BLaER1 (cell line): ENCODE data around the gene PRXL2C.
"Not testable (repeated sequence)": the region's sequence is repeated elsewhere in the genome, so short reads cannot be mapped to it uniquely, and the experiment has no call there.

ENCODE experiments used
- H3K27ac ChIP-seq: shearing (Covaris generic); formaldehyde crosslinking; 2 replicates; pipeline ENCODE4 v1.8.1; 2022
- H3K27me3 ChIP-seq: shearing (Covaris generic); formaldehyde crosslinking; 2 replicates; pipeline ENCODE4 v1.8.1; 2022
- H3K36me3 ChIP-seq: shearing (Covaris generic); formaldehyde crosslinking; 2 replicates; pipeline ENCODE4 v1.8.1; 2022
- H3K4me1 ChIP-seq: shearing (Covaris generic); formaldehyde crosslinking; 2 replicates; pipeline ENCODE4 v1.8.1; 2022
- H3K4me2 ChIP-seq: shearing (Covaris generic); formaldehyde crosslinking; 2 replicates; pipeline ENCODE4 v1.8.1; 2022
- H3K4me3 ChIP-seq: shearing (Covaris generic); formaldehyde crosslinking; 2 replicates; pipeline ENCODE4 v1.8.1; 2022
- H3K9ac ChIP-seq: shearing (Covaris generic); formaldehyde crosslinking; 2 replicates; pipeline ENCODE4 v1.8.1; 2022
- H3K9me3 ChIP-seq: shearing (Covaris generic); formaldehyde crosslinking; 2 replicates; pipeline ENCODE4 v1.8.1; 2022
- H4K20me1 ChIP-seq: shearing (Covaris generic); formaldehyde crosslinking; 2 replicates; pipeline ENCODE4 v1.8.1; 2022
- Cebpa-rat ChIP-seq: shearing (Covaris generic); IDR thresholded peaks from 2 replicates; pipeline ENCODE4 v1.8.1; 2022

The PRXL2C gene

DNA sequence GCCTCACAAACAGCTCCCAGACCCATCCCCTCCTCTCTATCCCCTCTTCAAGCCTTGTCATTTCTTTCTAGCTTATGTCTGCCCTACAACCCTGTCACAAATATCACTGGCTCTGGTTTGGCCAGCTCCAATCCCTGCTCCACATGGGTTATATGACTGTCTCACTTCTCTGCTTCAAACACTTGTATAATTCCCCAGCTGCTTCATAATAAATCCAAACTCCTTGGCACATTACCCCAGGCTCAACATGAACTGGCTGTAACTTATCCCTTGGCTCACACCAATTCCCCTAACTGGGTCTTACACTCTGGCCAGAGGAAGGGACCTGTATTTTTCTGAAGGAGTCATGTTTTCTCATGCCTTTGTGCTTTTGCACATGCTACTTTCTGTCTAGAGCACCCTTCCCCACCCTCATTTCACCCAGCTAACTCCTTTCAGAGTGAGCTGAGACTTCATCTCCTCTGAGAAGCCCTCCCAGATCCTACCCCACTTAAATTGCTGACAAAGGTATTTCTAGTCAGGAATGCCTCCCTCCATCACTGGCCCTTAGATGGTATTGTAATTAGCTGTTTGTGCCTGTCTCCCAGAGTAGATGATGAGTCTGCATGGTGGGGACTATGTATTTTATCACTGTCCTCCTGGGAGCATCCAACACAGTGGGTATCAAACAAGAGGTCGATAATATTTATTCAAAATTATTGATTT lies 5.3 kb downstream of the PRXL2C start:
- H3K4me1 ChIP-seq: peaks cover 32% of the 10 kb centered on the region
- no peaks in the 10 kb centered on the region for H3K9me3 ChIP-seq
- no peak overlapping the region for H3K9ac ChIP-seq
- no peaks in the 10 kb centered on the region for H3K27me3 ChIP-seq
- H3K36me3 ChIP-seq: peaks cover 46% of the 10 kb centered on the region
- no peak overlapping the region for H3K4me3 ChIP-seq
- no peaks in the 10 kb centered on the region for H4K20me1 ChIP-seq
- no peak for TF ChIP-seq Cebpa-rat
- H3K27ac ChIP-seq: no peak overlapping the region
- no peak overlapping the region for H3K4me2 ChIP-seq

DNA sequence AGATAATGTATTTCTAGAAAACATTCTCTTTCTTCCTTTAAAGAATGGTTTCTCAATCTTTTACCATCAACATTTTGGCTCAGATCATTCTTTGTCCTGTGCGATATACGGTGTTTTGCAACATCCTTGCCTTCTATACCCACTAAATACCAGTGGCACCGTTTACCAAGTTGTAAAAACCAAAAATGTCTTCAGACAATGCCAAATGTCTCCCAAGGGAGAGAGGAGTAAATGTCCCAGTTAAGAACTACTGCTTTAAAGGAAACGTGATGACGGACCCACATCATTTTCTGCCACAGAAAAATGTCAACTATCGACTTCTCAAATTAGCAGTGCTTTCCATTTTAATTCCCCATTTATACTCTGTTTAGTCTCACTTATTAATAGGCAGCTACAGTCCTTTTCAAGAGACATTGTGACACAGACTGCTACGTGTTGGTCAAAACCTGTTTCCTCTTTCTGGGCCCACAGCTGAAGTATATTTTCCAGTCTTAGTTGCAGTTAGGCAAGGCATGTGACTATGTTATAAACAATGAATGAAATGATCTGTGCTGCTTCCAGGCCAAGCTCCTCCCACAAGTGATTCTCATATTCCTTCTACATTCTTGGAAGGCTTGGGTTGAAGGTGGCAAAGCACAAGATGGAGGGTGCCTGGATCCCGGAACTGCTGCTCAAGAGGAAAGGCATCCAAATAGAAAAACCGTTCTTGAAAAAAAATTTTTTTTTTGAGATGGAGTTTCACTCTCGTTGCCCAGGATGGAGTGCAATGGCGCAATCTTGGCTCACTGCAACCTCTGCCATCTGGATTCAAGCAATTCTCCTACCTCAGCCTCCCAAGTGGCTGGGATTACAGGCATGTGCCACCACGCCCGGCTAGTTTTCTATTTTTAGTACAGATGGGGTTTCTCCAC lies 8.8 kb downstream of the PRXL2C start:
- Histone ChIP-seq H3K4me2 (peak overlapping the region; percentile 56), H3K36me3 (peaks cover 70% of the 10 kb centered on the region), H3K4me3 (no peak overlapping the region)

DNA sequence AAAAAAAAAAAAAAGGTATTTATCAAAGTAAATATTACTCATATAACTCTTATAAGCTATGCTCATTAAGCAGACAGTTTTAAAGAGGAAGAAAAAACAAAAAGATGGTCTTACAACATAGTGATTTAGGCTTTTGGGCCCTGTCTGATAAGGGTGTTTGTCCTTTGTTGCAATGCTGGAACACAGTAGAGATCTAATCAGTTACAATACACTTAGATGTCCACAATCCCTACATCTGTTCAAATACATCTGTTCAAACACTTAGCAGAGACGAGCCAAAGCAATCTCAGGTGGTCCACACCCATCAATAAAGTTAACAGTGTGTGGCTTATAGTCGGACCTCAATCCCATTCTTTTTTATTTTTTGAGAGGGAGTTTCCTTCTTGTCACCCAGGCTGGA lies 11.0 kb downstream of the PRXL2C start:
- no peak overlapping the region for H3K4me2 ChIP-seq
- TF ChIP-seq Cebpa-rat: no peak
- H3K36me3 ChIP-seq: peaks cover 48% of the 10 kb centered on the region

More for the DNA sequence above, 8.8 kb downstream of the PRXL2C start:
- peaks cover 24% of the 10 kb centered on the region for H3K4me1 ChIP-seq
- no peaks in the 10 kb centered on the region for H3K27me3 ChIP-seq
- no peak for TF ChIP-seq Cebpa-rat
- H3K9me3 ChIP-seq: no peaks in the 10 kb centered on the region
- no peaks in the 10 kb centered on the region for H4K20me1 ChIP-seq
- H3K9ac ChIP-seq: no peak overlapping the region
- H3K27ac ChIP-seq: no peak overlapping the region

DNA sequence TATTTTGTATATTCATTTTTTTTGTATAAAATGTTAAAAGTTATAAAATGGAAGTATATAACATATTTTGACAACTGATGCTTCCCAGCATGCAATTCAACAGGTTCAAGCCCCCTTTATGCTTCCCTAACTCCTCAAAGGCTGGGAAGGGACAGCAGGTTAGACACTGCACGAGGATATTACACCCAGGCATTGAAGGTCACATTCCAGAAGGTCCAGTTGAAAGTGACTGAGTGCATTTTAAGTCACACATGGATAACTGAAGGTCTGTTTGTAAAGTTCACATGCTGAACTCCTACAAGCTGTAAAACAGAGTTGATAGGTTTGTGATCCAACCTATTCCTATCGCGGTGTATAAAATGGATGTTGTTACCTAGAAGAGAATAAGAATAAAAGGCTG lies 13.6 kb downstream of the PRXL2C start:
- TF ChIP-seq Cebpa-rat: no peak
- H3K4me2 ChIP-seq: no peak overlapping the region
- H3K27me3 ChIP-seq: no peaks in the 10 kb centered on the region
- H3K36me3 ChIP-seq: peaks cover 34% of the 10 kb centered on the region
- H3K4me3 ChIP-seq: no peak overlapping the region
- no peak overlapping the region for H3K9ac ChIP-seq
- no peaks in the 10 kb centered on the region for H3K9me3 ChIP-seq
- H3K27ac ChIP-seq: no peak overlapping the region
- H3K4me1 ChIP-seq: peaks cover 10% of the 10 kb centered on the region
- H4K20me1 ChIP-seq: no peaks in the 10 kb centered on the region

More for the DNA sequence above, 11.0 kb downstream of the PRXL2C start:
- Histone ChIP-seq H3K4me1 (peaks cover 24% of the 10 kb centered on the region), H3K4me3 (no peak overlapping the region), H3K9me3 (no peaks in the 10 kb centered on the region), H3K27me3 (no peaks in the 10 kb centered on the region), H4K20me1 (no peaks in the 10 kb centered on the region), H3K27ac (no peak overlapping the region), H3K9ac (no peak overlapping the region)

DNA sequence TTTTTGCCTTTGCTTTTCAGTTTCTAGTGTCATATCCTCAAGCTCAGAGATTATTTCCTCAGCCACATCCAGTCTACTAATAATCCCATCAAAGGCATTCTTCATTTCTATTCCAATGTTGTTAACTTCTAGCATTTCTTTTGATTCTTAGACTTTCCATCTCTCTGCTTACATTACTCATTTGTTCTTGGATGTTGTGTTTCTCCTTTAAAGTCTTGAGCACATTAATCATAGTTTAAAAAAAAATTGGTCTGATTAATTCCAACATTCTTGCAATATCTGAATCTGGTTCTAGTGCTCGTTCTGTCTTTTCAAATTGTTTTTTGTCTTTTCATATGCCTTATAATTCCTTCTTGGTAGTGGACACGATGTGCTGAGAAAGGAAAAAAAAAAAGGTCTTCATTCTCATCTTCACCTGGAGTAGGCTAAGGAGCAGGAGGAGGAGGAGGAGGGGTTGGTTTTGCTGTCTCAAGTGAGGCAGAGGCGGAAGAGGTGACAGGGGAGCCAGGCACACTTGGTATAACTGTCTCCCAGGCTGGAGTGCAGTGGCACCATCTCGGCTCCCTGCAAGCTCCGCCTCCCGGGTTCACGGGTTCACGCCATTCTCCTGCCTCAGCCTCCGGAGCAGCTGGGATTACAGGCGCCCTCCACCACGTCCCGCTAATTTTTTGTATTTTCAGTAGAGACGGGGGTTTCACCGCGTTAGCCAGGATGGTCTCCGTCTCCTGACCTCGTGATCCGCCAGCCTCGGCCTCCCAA lies 16.3 kb downstream of the PRXL2C start:
- no peaks in the 10 kb centered on the region for H3K9me3 ChIP-seq
- H3K27me3 ChIP-seq: no peaks in the 10 kb centered on the region
- H3K4me3 ChIP-seq: no peak overlapping the region
- H3K27ac ChIP-seq: no peak overlapping the region
- TF ChIP-seq Cebpa-rat: no peak
- H4K20me1 ChIP-seq: no peaks in the 10 kb centered on the region
- H3K4me2 ChIP-seq: no peak overlapping the region
- no peak overlapping the region for H3K9ac ChIP-seq
- peaks cover 14% of the 10 kb centered on the region for H3K36me3 ChIP-seq
- H3K4me1 ChIP-seq: no peaks in the 10 kb centered on the region

DNA sequence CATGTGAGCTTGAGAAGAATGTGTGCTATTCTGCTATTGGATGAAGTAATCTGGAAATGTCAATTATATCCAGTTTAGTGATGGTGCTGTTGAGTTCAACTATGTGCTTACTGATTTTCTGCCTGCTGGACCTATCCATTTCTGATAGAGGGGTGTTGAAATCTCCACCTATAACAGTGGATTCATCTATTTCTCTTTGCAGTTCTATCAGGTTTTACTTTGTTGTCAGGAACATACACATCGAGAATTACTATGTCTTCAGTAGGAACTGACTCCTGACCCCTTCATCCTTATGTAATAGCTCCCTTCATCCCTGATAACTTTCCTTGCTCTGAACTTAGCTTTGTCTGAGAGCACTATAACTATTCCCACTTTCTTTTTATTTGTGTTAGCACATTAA lies 18.7 kb downstream of the PRXL2C start:
- H3K4me2 ChIP-seq: no peak overlapping the region
- TF ChIP-seq Cebpa-rat: no peak
- no peak overlapping the region for H3K4me3 ChIP-seq

DNA sequence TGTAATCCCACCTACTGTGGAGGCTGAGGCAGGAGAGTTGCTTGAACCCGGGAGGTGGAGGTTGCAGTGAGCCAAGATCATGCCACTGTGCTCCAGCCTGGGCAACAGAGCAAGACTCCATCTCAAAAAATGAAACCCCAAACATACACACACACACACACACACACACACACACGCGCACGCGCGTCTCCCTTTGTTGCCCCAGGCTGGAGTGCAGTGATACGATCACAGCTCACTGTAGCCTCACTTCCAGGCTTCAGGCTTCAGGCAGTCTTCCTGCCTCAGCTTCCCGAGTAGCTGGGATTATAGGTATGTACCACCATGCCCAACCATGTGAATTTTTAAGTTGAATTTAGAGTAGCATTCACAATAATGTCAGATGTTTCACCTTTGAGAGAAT lies 21.5 kb downstream of the PRXL2C start:
- not testable (repeated sequence) for H3K4me2 ChIP-seq, H3K27ac ChIP-seq, H3K9ac ChIP-seq, H3K4me1 ChIP-seq, H3K9me3 ChIP-seq, H4K20me1 ChIP-seq, H3K27me3 ChIP-seq, H3K4me3 ChIP-seq, H3K36me3 ChIP-seq

More for the DNA sequence above, 18.7 kb downstream of the PRXL2C start:
- no peaks in the 10 kb centered on the region for H4K20me1 ChIP-seq
- no peaks in the 10 kb centered on the region for H3K9me3 ChIP-seq
- H3K27me3 ChIP-seq: no peaks in the 10 kb centered on the region
- no peak overlapping the region for H3K27ac ChIP-seq
- no peaks in the 10 kb centered on the region for H3K36me3 ChIP-seq
- H3K4me1 ChIP-seq: no peaks in the 10 kb centered on the region
- H3K9ac ChIP-seq: no peak overlapping the region

DNA sequence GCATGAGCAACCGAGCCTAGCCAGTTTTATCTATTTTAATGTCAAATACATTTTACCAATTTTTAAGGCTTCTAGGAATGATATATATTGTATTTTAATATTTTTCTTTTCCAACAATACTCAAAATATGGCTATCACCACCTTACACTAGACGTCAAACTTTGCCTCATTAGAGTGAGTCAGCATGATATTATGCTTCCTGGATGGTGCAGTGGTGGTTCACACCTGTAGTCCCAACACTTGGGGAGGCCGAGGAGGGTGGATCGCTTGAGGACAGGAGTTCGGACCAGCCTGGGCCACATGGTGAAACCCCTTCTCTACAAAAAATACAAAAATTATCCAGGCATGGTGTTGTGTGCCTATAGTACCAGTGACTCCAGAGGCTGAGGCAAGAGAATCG lies 28.2 kb downstream of the PRXL2C start:
- Histone ChIP-seq H3K4me2 (no peak overlapping the region), H3K9me3 (no peaks in the 10 kb centered on the region), H3K27me3 (no peaks in the 10 kb centered on the region), H4K20me1 (no peaks in the 10 kb centered on the region), H3K27ac (no peak overlapping the region), H3K9ac (no peak overlapping the region), H3K4me1 (peaks cover 1% of the 10 kb centered on the region), H3K36me3 (no peaks in the 10 kb centered on the region), H3K4me3 (no peak overlapping the region)
- no peak for TF ChIP-seq Cebpa-rat

DNA sequence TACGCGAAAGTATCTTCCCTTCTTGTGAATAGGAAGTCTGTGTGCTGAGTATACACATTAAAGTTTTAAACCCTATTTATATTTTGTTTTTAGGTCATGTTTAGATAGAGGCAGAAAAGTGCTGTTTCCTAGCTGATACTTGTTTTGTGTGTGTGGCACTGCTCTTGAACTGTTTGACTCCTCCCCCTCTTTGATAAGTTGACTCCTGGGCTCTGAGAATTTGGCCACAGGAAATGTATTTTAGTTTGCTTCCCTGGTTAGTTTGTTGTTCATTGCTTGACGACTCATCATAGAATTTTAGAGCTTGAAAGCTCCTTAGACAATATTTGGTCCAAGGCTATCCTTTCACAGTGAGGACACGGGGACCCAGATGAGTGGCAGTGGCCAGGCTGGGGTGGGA lies 33.5 kb downstream of the PRXL2C start:
- H4K20me1 ChIP-seq: 0 out of 2 replicates have a peak, but pooled peaks cover 13% of the 10 kb centered on the region
- H3K36me3 ChIP-seq: no peaks in the 10 kb centered on the region
- no peak for TF ChIP-seq Cebpa-rat
- H3K4me3 ChIP-seq: no peak overlapping the region
- H3K4me1 ChIP-seq: peaks cover 17% of the 10 kb centered on the region
- no peak overlapping the region for H3K27ac ChIP-seq
- peak overlapping the region; percentile 46 for H3K4me2 ChIP-seq
- H3K27me3 ChIP-seq: peaks cover 14% of the 10 kb centered on the region
- H3K9ac ChIP-seq: no peak overlapping the region
- H3K9me3 ChIP-seq: peaks cover 9% of the 10 kb centered on the region
